ENCODE data around the gene TSPAN5.

TSPAN5 gene

DNA sequence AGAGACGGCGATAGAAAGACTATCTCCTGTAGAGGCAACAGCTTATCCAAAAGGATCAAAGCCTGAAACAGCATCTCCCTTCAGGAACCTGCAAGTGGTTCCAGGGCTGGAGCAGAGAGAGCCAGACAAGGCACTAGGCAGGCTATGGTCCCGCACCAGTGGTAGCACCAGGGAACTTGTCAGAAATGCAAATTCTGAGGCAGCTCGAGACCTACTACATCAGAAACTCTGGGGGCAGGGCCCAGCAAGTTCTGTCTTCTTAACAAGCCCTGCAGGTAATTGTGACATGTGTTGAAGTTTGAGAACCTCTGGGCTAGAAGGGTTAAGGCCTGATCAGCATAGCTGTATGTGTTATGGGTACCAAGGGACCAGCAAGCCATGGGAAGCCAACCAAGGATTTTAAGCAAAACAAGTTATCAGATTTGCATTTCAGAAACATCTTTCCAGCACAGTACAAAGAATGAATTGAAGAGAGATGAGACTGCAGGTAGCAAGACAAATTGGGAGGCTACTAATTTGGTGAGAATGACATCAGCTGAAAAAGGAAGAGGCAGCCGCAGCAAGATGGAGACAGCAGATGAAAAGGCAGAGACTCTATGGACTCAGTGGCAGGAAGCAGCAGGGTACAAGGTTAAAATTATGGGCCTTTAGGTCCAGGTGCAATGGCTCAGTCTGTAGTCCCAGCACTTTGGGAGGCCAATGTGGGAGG lies 139.7 kb downstream of the TSPAN5 start:
- no peak overlapping the region for H3K4me3 ChIP-seq (ENCODE audit: low read length, poor library complexity, severe bottlenecking)
- peaks cover 29% of the 10 kb centered on the region for H3K4me1 ChIP-seq (ENCODE audit: insufficient read depth, low read length, poor library complexity, severe bottlenecking)
- H3K9me2 ChIP-seq (replicated peaks; ENCODE audit: low read depth, low read length), result no peaks in the 10 kb centered on the region
- no peak overlapping the region for H3K4me2 ChIP-seq (ENCODE audit: low read depth, low read length, poor library complexity, severe bottlenecking)
- no peak overlapping the region for H2AFZ ChIP-seq (ENCODE audit: low read length)
- H3K9ac ChIP-seq (ENCODE audit: low read depth, low read length, poor library complexity, severe bottlenecking), result no peak overlapping the region
- no peaks in the 10 kb centered on the region for H3K36me3 ChIP-seq (ENCODE audit: insufficient read depth, low read length)
- H3K27me3 ChIP-seq (ENCODE audit: insufficient read depth, low read length, poor library complexity, severe bottlenecking), result no peaks in the 10 kb centered on the region
- H3F3A ChIP-seq (ENCODE audit: low read depth), result no peaks in the 10 kb centered on the region
- H4K20me1 ChIP-seq (ENCODE audit: insufficient read depth, low read length, poor library complexity, severe bottlenecking), result no peaks in the 10 kb centered on the region
- no peaks in the 10 kb centered on the region for H3K9me3 ChIP-seq (ENCODE audit: insufficient read depth, low read depth, low read length)
- TF ChIP-seq CTCF (conservative IDR thresholded peaks at IDR 0.05; ENCODE audit: low read length) (no peak), EZH2phosphoT487 (IDR thresholded peaks at IDR 0.05; ENCODE audit: borderline replicate concordance) (no peak)
- 0 out of 2 replicates have a peak, but pooled peaks cover 12% of the 10 kb centered on the region for H3K79me2 ChIP-seq (ENCODE audit: insufficient read depth, low read length)

DNA sequence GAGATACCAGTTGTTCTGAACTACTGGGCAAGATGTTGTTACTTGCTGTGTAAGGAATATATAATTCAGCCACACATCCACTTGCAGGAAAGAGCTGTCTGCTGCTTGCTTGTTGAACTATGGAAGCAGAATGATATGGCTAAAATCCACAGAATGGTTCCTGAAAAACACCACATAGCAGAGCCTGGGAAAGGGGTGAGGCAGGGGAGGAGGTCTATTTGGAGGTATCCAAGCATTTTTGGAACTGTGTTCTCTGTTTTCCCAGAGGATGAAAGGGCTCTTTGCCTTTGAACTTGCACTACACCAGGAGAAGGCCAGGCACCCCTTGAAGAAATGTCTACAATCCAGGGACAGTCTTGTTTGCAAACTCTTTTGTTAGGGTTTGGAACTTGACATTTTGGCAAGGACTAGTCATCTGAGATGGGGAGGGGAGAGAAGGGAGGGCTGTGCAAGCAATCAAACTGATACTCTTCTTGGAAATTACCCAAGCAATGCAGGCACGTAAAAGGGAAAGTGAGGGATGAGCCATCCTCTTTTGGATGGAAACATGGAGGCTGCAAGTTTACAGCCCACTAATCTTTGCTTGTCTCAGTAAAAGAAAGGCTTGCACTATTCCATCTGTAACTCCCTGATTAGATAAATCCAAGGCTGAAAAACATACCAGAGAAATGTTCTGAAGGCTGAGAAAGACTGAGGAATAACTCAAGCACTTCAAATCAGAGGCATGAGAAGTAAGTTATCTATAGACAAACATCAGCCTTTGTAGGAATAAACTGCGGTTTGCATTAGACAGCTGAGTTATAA lies 141.0 kb downstream of the TSPAN5 start:
- H4K20me1 ChIP-seq (ENCODE audit: insufficient read depth, low read length, poor library complexity, severe bottlenecking), result no peaks in the 10 kb centered on the region
- H3K4me1 ChIP-seq (ENCODE audit: insufficient read depth, low read length, poor library complexity, severe bottlenecking), result peaks cover 25% of the 10 kb centered on the region
- no peaks in the 10 kb centered on the region for H3K27me3 ChIP-seq (ENCODE audit: insufficient read depth, low read length, poor library complexity, severe bottlenecking)
- no peak overlapping the region for H3K9ac ChIP-seq (ENCODE audit: low read depth, low read length, poor library complexity, severe bottlenecking)
- TF ChIP-seq CTCF (conservative IDR thresholded peaks at IDR 0.05; ENCODE audit: low read length) (no peak), EZH2phosphoT487 (IDR thresholded peaks at IDR 0.05; ENCODE audit: borderline replicate concordance) (no peak)
- no peaks in the 10 kb centered on the region for H3K9me3 ChIP-seq (ENCODE audit: insufficient read depth, low read depth, low read length)
- H3K4me2 ChIP-seq (ENCODE audit: low read depth, low read length, poor library complexity, severe bottlenecking), result no peak overlapping the region
- H3K36me3 ChIP-seq (ENCODE audit: insufficient read depth, low read length), result no peaks in the 10 kb centered on the region
- no peaks in the 10 kb centered on the region for H3K9me2 ChIP-seq (replicated peaks; ENCODE audit: low read depth, low read length)
- no peak overlapping the region for H3K4me3 ChIP-seq (ENCODE audit: low read length, poor library complexity, severe bottlenecking)
- 0 out of 2 replicates have a peak, but pooled peaks cover 12% of the 10 kb centered on the region for H3K79me2 ChIP-seq (ENCODE audit: insufficient read depth, low read length)
- no peak overlapping the region for H2AFZ ChIP-seq (ENCODE audit: low read length)
- H3F3A ChIP-seq (ENCODE audit: low read depth), result no peaks in the 10 kb centered on the region

DNA sequence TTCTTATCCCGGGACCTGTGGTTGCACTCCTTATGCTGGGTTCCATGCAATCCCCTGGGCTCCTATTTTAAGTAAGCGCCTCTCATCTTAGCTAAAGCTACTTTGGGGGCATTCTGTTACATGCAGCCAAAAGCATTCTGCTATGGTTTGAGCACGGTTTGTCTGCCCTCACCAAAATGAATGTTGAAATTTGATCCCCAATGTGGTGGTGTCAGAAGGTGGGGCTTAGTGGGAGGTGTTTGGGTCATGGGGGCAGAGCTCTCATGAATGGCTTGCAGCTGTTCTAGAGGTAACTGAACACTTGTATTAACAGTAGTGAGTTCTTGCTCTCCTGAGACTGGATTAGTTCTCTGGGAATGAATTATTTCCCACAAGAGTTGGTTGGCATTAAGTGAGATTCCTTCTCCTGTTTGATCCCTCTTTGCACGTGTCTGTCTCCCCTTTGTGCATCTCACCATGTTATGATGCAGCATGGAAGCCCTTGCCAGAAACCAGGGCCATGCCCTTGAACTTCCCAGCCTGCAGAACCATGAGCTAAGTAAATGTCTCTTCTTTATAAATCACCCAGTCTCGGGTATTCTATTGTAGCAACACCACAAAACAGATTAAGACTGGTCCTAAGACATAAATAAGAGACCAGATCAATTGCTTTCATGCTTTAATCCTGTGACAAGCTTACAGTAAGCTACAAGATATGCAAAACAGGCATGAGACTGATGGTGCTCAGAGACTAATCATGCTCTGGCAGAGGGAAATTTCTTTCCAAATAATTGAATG lies 141.8 kb downstream of the TSPAN5 start:
- Histone ChIP-seq H3K27me3 (ENCODE audit: insufficient read depth, low read length, poor library complexity, severe bottlenecking) (no peaks in the 10 kb centered on the region), H3K9me3 (ENCODE audit: insufficient read depth, low read depth, low read length) (no peaks in the 10 kb centered on the region), H3F3A (ENCODE audit: low read depth) (no peaks in the 10 kb centered on the region), H3K36me3 (ENCODE audit: insufficient read depth, low read length) (no peaks in the 10 kb centered on the region), H3K4me3 (ENCODE audit: low read length, poor library complexity, severe bottlenecking) (no peak overlapping the region), H3K4me2 (ENCODE audit: low read depth, low read length, poor library complexity, severe bottlenecking) (no peak overlapping the region), H2AFZ (ENCODE audit: low read length) (no peak overlapping the region), H3K79me2 (ENCODE audit: insufficient read depth, low read length) (0 out of 2 replicates have a peak, but pooled peaks cover 12% of the 10 kb centered on the region), H3K9me2 (replicated peaks; ENCODE audit: low read depth, low read length) (no peaks in the 10 kb centered on the region), H3K4me1 (ENCODE audit: insufficient read depth, low read length, poor library complexity, severe bottlenecking) (peaks cover 19% of the 10 kb centered on the region), H3K9ac (ENCODE audit: low read depth, low read length, poor library complexity, severe bottlenecking) (no peak overlapping the region), H4K20me1 (ENCODE audit: insufficient read depth, low read length, poor library complexity, severe bottlenecking) (no peaks in the 10 kb centered on the region)
- no peak for TF ChIP-seq CTCF (conservative IDR thresholded peaks at IDR 0.05; ENCODE audit: low read length)
- TF ChIP-seq EZH2phosphoT487 (IDR thresholded peaks at IDR 0.05; ENCODE audit: borderline replicate concordance), result no peak
